ENCODE measurements around the gene SSC4D. TPM values are rescaled to one million over a fixed set of nuclear protein-coding genes. Genes with fewer than 3 reads are reported as not detected.
A peak's percentile ranks its signal among the peaks of the same experiment; 100 is the strongest.

SSC4D gene
- total and polyA plus RNA-seq, 9 of the 15 experiments (the other 6 are each of a cell fraction or from before 2014, with no cell fraction given) = 0.06 to 1.1 (median 0.85) TPM; not detected in 1

DNA sequence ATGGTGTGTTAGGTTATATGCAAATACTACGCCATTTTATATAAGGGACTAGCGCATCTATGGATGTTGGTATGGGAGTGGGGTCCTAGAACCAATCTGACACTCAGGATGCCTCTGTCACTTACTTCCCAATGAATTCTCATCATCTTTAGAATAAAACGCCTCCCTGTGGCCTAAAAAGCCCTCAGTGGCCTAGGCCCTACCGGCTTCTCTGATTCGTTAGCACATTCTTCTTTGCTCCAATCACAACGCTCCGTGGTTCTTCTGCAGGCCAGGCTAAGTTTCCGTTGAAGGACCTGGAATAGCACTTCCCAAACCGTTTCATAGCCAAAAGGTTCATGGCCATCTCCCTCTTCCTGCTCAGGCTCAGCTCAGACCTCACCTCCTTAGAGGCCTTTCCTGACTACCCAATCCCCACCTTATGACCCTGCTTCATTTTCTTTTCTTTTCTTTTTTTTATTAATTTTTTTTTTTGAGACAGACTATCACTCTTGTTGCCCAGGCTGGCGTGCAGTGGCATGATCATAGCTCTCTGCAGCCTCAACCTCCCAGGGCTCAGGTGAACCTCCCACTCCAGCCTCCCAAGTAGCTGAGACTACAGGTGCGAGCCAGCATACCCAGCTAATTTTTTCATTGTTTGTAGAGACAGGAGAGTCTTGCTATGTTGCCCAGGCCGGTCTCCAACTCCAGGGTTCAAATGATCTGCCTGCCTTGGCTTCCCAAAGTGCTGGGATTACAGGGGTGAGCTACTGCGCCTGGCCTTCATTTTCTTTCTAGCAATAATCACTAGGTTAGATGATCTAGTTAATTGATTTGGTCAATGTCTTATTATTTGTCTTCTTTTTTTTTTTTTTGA, 26.2 kb downstream of the SSC4D start (continued):
- TF ChIP-seq, protein P1, sequence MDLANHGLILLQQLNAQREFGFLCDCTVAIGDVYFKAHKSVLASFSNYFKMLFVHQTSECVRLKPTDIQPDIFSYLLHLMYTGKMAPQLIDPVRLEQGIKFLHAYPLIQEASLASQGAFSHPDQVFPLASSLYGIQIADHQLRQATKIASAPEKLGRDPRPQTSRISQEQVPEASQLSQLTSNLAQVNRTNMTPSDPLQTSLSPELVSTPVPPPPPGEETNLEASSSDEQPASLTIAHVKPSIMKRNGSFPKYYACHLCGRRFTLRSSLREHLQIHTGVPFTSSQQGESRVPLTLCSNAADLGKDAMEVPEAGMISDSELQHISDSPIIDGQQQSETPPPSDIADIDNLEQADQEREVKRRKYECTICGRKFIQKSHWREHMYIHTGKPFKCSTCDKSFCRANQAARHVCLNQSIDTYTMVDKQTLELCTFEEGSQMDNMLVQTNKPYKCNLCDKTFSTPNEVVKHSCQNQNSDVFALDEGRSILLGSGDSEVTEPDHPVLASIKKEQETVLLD (IDR thresholded peaks at IDR 0.05) = peak; percentile 50; the same call in 1 of the 2 replicates
- no peak for TF ChIP-seq TBP (optimal IDR thresholded peaks at IDR 0.05; ENCODE audit: low read depth, low read length)
- no peak for TF ChIP-seq RBM39 (optimal IDR thresholded peaks at IDR 0.05; ENCODE audit: low read depth, low read length)
- TF ChIP-seq, protein P2, sequence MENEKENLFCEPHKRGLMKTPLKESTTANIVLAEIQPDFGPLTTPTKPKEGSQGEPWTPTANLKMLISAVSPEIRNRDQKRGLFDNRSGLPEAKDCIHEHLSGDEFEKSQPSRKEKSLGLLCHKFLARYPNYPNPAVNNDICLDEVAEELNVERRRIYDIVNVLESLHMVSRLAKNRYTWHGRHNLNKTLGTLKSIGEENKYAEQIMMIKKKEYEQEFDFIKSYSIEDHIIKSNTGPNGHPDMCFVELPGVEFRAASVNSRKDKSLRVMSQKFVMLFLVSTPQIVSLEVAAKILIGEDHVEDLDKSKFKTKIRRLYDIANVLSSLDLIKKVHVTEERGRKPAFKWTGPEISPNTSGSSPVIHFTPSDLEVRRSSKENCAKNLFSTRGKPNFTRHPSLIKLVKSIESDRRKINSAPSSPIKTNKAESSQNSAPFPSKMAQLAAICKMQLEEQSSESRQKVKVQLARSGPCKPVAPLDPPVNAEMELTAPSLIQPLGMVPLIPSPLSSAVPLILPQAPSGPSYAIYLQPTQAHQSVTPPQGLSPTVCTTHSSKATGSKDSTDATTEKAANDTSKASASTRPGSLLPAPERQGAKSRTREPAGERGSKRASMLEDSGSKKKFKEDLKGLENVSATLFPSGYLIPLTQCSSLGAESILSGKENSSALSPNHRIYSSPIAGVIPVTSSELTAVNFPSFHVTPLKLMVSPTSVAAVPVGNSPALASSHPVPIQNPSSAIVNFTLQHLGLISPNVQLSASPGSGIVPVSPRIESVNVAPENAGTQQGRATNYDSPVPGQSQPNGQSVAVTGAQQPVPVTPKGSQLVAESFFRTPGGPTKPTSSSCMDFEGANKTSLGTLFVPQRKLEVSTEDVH (IDR thresholded peaks at IDR 0.05; ENCODE audit: low read depth, partially characterized antibody) = peak; percentile 37
- no peak for TF ChIP-seq STAG1 (CRISPR knock-in tag; IDR thresholded peaks at IDR 0.05; ENCODE audit: borderline replicate concordance)
- no peak for TF ChIP-seq RB1 (IDR thresholded peaks at IDR 0.05; ENCODE audit: low read depth)
- no peak for TF ChIP-seq ZNF134 (CRISPR knock-in tag; conservative IDR thresholded peaks at IDR 0.05)
- TF ChIP-seq TRIM24 (IDR thresholded peaks at IDR 0.05) = no peak
- TF ChIP-seq, protein P3, sequence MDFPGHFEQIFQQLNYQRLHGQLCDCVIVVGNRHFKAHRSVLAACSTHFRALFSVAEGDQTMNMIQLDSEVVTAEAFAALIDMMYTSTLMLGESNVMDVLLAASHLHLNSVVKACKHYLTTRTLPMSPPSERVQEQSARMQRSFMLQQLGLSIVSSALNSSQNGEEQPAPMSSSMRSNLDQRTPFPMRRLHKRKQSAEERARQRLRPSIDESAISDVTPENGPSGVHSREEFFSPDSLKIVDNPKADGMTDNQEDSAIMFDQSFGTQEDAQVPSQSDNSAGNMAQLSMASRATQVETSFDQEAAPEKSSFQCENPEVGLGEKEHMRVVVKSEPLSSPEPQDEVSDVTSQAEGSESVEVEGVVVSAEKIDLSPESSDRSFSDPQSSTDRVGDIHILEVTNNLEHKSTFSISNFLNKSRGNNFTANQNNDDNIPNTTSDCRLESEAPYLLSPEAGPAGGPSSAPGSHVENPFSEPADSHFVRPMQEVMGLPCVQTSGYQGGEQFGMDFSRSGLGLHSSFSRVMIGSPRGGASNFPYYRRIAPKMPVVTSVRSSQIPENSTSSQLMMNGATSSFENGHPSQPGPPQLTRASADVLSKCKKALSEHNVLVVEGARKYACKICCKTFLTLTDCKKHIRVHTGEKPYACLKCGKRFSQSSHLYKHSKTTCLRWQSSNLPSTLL (IDR thresholded peaks at IDR 0.05) = no peak
- TF ChIP-seq HNRNPLL (IDR thresholded peaks at IDR 0.05; ENCODE audit: low read depth, low read length, poor library complexity, severe bottlenecking) = no peak
- no peak for TF ChIP-seq HDAC8 (tag; IDR thresholded peaks at IDR 0.05)
- peak; percentile 21 to 58; a peak in 3 of 4 replicates for TF ChIP-seq RAD21 (CRISPR knock-in tag; conservative IDR thresholded peaks at IDR 0.05 in 1 of 2, IDR thresholded peaks at IDR 0.05 in 1 of 2)
- TF ChIP-seq ATF1 (CRISPR knock-in tag; IDR thresholded peaks at IDR 0.05) = no peak
- TF ChIP-seq ATF1 (tag; IDR thresholded peaks at IDR 0.05) = peak; percentile 45
- peak; percentile 26; the same call in 1 of the 2 replicates for TF ChIP-seq MIER1 (IDR thresholded peaks at IDR 0.05; ENCODE audit: low read depth)
- TF ChIP-seq, protein P4, sequence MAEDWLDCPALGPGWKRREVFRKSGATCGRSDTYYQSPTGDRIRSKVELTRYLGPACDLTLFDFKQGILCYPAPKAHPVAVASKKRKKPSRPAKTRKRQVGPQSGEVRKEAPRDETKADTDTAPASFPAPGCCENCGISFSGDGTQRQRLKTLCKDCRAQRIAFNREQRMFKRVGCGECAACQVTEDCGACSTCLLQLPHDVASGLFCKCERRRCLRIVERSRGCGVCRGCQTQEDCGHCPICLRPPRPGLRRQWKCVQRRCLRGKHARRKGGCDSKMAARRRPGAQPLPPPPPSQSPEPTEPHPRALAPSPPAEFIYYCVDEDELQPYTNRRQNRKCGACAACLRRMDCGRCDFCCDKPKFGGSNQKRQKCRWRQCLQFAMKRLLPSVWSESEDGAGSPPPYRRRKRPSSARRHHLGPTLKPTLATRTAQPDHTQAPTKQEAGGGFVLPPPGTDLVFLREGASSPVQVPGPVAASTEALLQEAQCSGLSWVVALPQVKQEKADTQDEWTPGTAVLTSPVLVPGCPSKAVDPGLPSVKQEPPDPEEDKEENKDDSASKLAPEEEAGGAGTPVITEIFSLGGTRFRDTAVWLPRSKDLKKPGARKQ (CRISPR knock-in tag; IDR thresholded peaks at IDR 0.05) = no peak
- TF ChIP-seq CEBPG (CRISPR knock-in tag; IDR thresholded peaks at IDR 0.05) = no peak
- TF ChIP-seq CEBPG (tag; conservative IDR thresholded peaks at IDR 0.05 in 1 of 2, IDR thresholded peaks at IDR 0.05 in 1 of 2) = no peak

Data from K562 (cell line).